Right lobe of liver (tissue), 4 donors: ENCODE results near the gene FBP1.

Experiments used
- POLR2A ChIP-seq: fragments of 450-650 bp; IDR thresholded peaks from one replicate; pipeline ENCODE4 v1.6.1; 2017; ENCODE audit warnings: antibody characterized with exemption, mild to moderate bottlenecking
- TF ChIP-seq, protein P1 (sequence below), 4 donors: fragments of 200-600 bp in 3 of 4; fragments of 450-650 bp in 1 of 4; IDR thresholded peaks; one replicate each; pipeline versions ENCODE4 v1.5.1 to v1.8.0; 2016 to 2022; ENCODE audit warnings: antibody characterized with exemption in 4 of 4, mild to moderate bottlenecking in 2 of 4
- donor health status: DM: no; HTN: no; CAD: no.
- donor health status: DM: no; HTN: no; CAD: no.
- donor health status: DM: no; HTN: yes; CAD: no.

DNA sequence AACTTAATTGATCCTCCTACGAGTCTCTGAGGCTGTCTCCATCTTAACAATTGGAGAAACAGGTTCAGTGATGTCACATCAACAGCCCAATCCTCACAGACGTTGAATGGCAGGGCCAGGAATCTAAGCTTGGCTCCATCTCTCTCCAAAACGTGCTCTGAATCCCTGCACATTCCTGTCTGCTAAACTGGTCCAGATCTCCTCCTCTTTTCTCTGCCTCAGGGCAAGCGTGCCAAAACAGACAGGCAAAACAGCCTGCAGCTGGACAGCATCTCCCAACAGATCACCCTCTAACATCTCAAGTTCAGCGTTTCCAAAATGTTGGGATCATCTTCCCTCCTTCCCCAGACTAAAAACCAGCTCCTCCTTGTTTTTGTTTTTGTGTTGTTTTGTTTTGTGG, 6.6 kb downstream of the FBP1 start:
- TF ChIP-seq, protein P1, sequence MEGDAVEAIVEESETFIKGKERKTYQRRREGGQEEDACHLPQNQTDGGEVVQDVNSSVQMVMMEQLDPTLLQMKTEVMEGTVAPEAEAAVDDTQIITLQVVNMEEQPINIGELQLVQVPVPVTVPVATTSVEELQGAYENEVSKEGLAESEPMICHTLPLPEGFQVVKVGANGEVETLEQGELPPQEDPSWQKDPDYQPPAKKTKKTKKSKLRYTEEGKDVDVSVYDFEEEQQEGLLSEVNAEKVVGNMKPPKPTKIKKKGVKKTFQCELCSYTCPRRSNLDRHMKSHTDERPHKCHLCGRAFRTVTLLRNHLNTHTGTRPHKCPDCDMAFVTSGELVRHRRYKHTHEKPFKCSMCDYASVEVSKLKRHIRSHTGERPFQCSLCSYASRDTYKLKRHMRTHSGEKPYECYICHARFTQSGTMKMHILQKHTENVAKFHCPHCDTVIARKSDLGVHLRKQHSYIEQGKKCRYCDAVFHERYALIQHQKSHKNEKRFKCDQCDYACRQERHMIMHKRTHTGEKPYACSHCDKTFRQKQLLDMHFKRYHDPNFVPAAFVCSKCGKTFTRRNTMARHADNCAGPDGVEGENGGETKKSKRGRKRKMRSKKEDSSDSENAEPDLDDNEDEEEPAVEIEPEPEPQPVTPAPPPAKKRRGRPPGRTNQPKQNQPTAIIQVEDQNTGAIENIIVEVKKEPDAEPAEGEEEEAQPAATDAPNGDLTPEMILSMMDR (IDR thresholded peaks at IDR 0.05), result no peak
- no peak for TF ChIP-seq POLR2A
